ENCODE measurements around the gene NT5C. TPM values are rescaled to one million over a fixed set of nuclear protein-coding genes. Genes with fewer than 3 reads are reported as not detected.

Gene NT5C
- total RNA-seq, 1 donor from 2014 or later, result 81.6 TPM

GRCh38 chr17:75093548-75094158 is 37.9 kb downstream of the NT5C start:
- no peak for DNase-seq (ENCODE audit: low spot score)

- no peak for DNase-seq (ENCODE audit: low spot score)
These were observed 39.7 kb downstream of the NT5C start for GRCh38 chr17:75091855-75092327.

- no peak for DNase-seq (ENCODE audit: low spot score)
These were observed 40.4 kb downstream of the NT5C start for GRCh38 chr17:75090871-75091854.

- DNase-seq (ENCODE audit: low spot score), result no peak
These were observed 42.8 kb downstream of the NT5C start for GRCh38 chr17:75088465-75089417.

GRCh38 chr17:75087558-75088453 is 43.7 kb downstream of the NT5C start, which contains the start of gene SLC16A5:
Gene SLC16A5, plus strand, starts transcription at chr17:75087954. Its CDS starts 5,683 bp downstream, at chr17:75093637.
- peak; percentile 92 for DNase-seq (ENCODE audit: low spot score)

GRCh38 chr17:75087182-75087557 is 44.4 kb downstream of the NT5C start:
- no peak for DNase-seq (ENCODE audit: low spot score)

GRCh38 chr17:75086496-75087181 is 44.9 kb downstream of the NT5C start:
- DNase-seq (ENCODE audit: low spot score), result no peak

GRCh38 chr17:75084039-75084660 is 47.4 kb downstream of the NT5C start:
- no peak for DNase-seq (ENCODE audit: low spot score)

- DNase-seq (ENCODE audit: low spot score), result no peak
These were observed 48.9 kb downstream of the NT5C start for GRCh38 chr17:75082683-75083082.

- no peak for DNase-seq (ENCODE audit: low spot score)
These were observed 49.7 kb downstream of the NT5C start for GRCh38 chr17:75081611-75082540.

Other genes with a start within 250 kb of the NT5C start
- gene FADS6, start 238.1 kb downstream of the NT5C start, total RNA-seq, result 7.3 TPM
- gene USH1G, start 208.5 kb downstream of the NT5C start, total RNA-seq, result 1.4 TPM
- not detected for gene OTOP2, start 207.5 kb downstream of the NT5C start, total RNA-seq
- gene OTOP3, start 195.8 kb downstream of the NT5C start, total RNA-seq, result not detected
- 78.1 TPM for gene HID1, start 159.0 kb downstream of the NT5C start, total RNA-seq
- gene CDR2L, start 144.1 kb downstream of the NT5C start, total RNA-seq, result 11.4 TPM
- gene MRPL58, start 119.1 kb downstream of the NT5C start, total RNA-seq, result 32.1 TPM
- gene ATP5PD, start 84.8 kb downstream of the NT5C start, total RNA-seq, result 270 TPM
- 25.3 TPM for gene KCTD2, start 84.5 kb downstream of the NT5C start, total RNA-seq
- gene SLC16A5, start 43.8 kb downstream of the NT5C start, total RNA-seq, result 77.7 TPM
- 13.8 TPM for gene ARMC7, start 21.8 kb downstream of the NT5C start, total RNA-seq
- gene JPT1, start 22.8 kb upstream of the NT5C start, total RNA-seq, result 93.9 TPM
- 326 TPM for gene SUMO2, start 51.2 kb upstream of the NT5C start, total RNA-seq
- 88.6 TPM for gene NUP85, start 73.9 kb upstream of the NT5C start, total RNA-seq
- 61.4 TPM for gene GGA3, start 129.9 kb upstream of the NT5C start, total RNA-seq
- gene MRPS7, start 130.1 kb upstream of the NT5C start, total RNA-seq, result 57.0 TPM
- gene MIF4GD, start 139.5 kb upstream of the NT5C start, total RNA-seq, result 19.9 TPM
- 8.8 TPM for gene SLC25A19, start 157.7 kb upstream of the NT5C start, total RNA-seq